Tibial nerve (tissue), 4 donors: Measurements from ENCODE around the gene FAM50B. TPM values are rescaled to one million over a fixed set of nuclear protein-coding genes. Genes with fewer than 3 reads are reported as not detected.
"Not testable (repeated sequence)": the region's sequence is repeated elsewhere in the genome, so short reads cannot be mapped to it uniquely, and the experiment has no call there.

Experiments
- DNase-seq, 2 donors: peaks; one replicate each; pipeline ENCODE4 v3.0.0-alpha.2; 2019; ENCODE audit warnings: low spot score in 2 of 2
- H3K27ac ChIP-seq, 4 donors: fragments of 200-600 bp; sonication (generic) in 3 of 4; one replicate each; pipeline ENCODE4 v1.5.1; 2017 to 2019; ENCODE audit warnings: mild to moderate bottlenecking in 1 of 4
- H3K27me3 ChIP-seq, 2 donors: fragments of 200-600 bp; sonication (generic) in 1 of 2; one replicate each; pipeline versions ENCODE4 v1.5.1 to v1.6.0; 2017 to 2019
- H3K36me3 ChIP-seq, 3 donors: fragments of 200-600 bp; sonication (generic); one replicate each; pipeline ENCODE4 v1.5.1; 2018 to 2019
- H3K4me1 ChIP-seq, 4 donors: fragments of 200-600 bp; sonication (generic) in 3 of 4; one replicate each; pipeline ENCODE4 v1.5.1; 2017 to 2019
- H3K4me3 ChIP-seq, 4 donors: fragments of 200-600 bp; sonication (generic) in 3 of 4; one replicate each; pipeline ENCODE4 v1.5.1; 2017 to 2019; ENCODE audit warnings: mild to moderate bottlenecking in 1 of 4, moderate library complexity in 1 of 4
- H3K9me3 ChIP-seq, 4 donors: fragments of 200-600 bp; sonication (generic) in 3 of 4; one replicate each; pipeline ENCODE4 v1.5.1; 2017 to 2019
- CTCF ChIP-seq, 5 experiments: fragments of 200-600 bp in 3 of 5; fragments of 450-650 bp in 2 of 5; sonication (generic) in 3 of 5; IDR thresholded peaks; one replicate each; pipeline ENCODE4 v1.5.1; 2016 to 2019; ENCODE audit warnings: antibody characterized with exemption in 5 of 5, mild to moderate bottlenecking in 3 of 5, moderate library complexity in 2 of 5
- EP300 ChIP-seq, 2 donors: sonication (generic); formaldehyde crosslinking; IDR thresholded peaks; one replicate each; pipeline ENCODE4 v1.6.1; 2017; ENCODE audit warnings: antibody characterized with exemption in 2 of 2, mild to moderate bottlenecking in 1 of 2
- POLR2A ChIP-seq, 2 donors: fragments of 450-650 bp; IDR thresholded peaks; one replicate each; pipeline ENCODE4 v1.6.1; 2017; ENCODE audit warnings: antibody characterized with exemption in 2 of 2, mild to moderate bottlenecking in 2 of 2, moderate library complexity in 2 of 2
- WGBS, 2 donors: methylation state at CpG; one replicate each; pipeline ENCODE4 v1.1.5; 2018; 5-methylcytosine and 5-hydroxymethylcytosine counted together
- total RNA-seq, 4 donors: library from RNA; depleted of rRNA; stranded (reverse); fragments of >200 nt; gene quantifications; one replicate each; pipeline ENCODE4 v1.1.0, GENCODE V29; 2016

The FAM50B gene
- total RNA-seq, 4 donors from 2014 or later, result 6.9 to 23.5 (median 16.1) TPM

- no peak overlapping the region for H3K4me3 ChIP-seq
- DNase-seq, result no peak
- peaks cover 0 to 20% (median 1%) of the 10 kb centered on the region in 4 donors for H3K9me3 ChIP-seq
- WGBS, 2 donors, result 81 to 86% methylated on average over 6 of the region's 6 CpGs
- H3K27me3 ChIP-seq, result no peaks in the 10 kb centered on the region
- H3K4me1 ChIP-seq, result no peaks in the 10 kb centered on the region
- H3K27ac ChIP-seq, result no peak overlapping the region
- no peaks in the 10 kb centered on the region for H3K36me3 ChIP-seq
- TF ChIP-seq EP300 (IDR thresholded peaks at IDR 0.05) (no peak), POLR2A (IDR thresholded peaks at IDR 0.05) (no peak), CTCF (IDR thresholded peaks at IDR 0.05) (no peak)
Observed at GRCh38 chr6:3856576-3856975, 7.4 kb downstream of the FAM50B start.

GRCh38 chr6:3857468-3858456, 8.6 kb downstream of the FAM50B start:
- Histone ChIP-seq H3K27ac (no peak overlapping the region), H3K4me3 (no peak overlapping the region), H3K4me1 (no peaks in the 10 kb centered on the region), H3K9me3 (peaks cover 0 to 23% (median 1%) of the 10 kb centered on the region in 4 donors), H3K27me3 (no peaks in the 10 kb centered on the region), H3K36me3 (no peaks in the 10 kb centered on the region)
- TF ChIP-seq CTCF (IDR thresholded peaks at IDR 0.05) (no peak), POLR2A (IDR thresholded peaks at IDR 0.05) (no peak), EP300 (IDR thresholded peaks at IDR 0.05) (no peak)
- DNase-seq, result no peak
- 88 to 92% methylated on average over 14 of the region's 14 CpGs for WGBS, 2 donors

- WGBS, 2 donors, result 80 to 85% methylated on average over 1 of the region's 1 CpG
- no peak for TF ChIP-seq POLR2A (IDR thresholded peaks at IDR 0.05)
- TF ChIP-seq EP300 (IDR thresholded peaks at IDR 0.05), result no peak
- no peak for TF ChIP-seq CTCF (IDR thresholded peaks at IDR 0.05)
- no peaks in the 10 kb centered on the region for H3K27me3 ChIP-seq
- peaks cover 0 to 23% (median 1%) of the 10 kb centered on the region in 4 donors for H3K9me3 ChIP-seq
- H3K27ac ChIP-seq, result no peak overlapping the region
- no peaks in the 10 kb centered on the region for H3K36me3 ChIP-seq
- no peak overlapping the region for H3K4me3 ChIP-seq
- DNase-seq, result no peak
- no peaks in the 10 kb centered on the region for H3K4me1 ChIP-seq
Observed at GRCh38 chr6:3859878-3860552, 10.8 kb downstream of the FAM50B start.

GRCh38 chr6:3861424-3861823, 12.3 kb downstream of the FAM50B start:
- peaks cover 0 to 27% (median 1%) of the 10 kb centered on the region in 4 donors for H3K9me3 ChIP-seq
- H3K4me1 ChIP-seq, result no peaks in the 10 kb centered on the region
- DNase-seq, result no peak
- H3K4me3 ChIP-seq, result no peak overlapping the region
- 75 to 77% methylated on average over 4 of the region's 4 CpGs for WGBS, 2 donors
- H3K27ac ChIP-seq, result no peak overlapping the region
- no peak for TF ChIP-seq EP300 (IDR thresholded peaks at IDR 0.05)
- no peak for TF ChIP-seq CTCF (IDR thresholded peaks at IDR 0.05)
- TF ChIP-seq POLR2A (IDR thresholded peaks at IDR 0.05), result no peak
- H3K36me3 ChIP-seq, result no peaks in the 10 kb centered on the region
- H3K27me3 ChIP-seq, result no peaks in the 10 kb centered on the region

GRCh38 chr6:3862038-3862437, 12.9 kb downstream of the FAM50B start:
- no peak for DNase-seq
- Histone ChIP-seq H3K4me1 (no peaks in the 10 kb centered on the region), H3K9me3 (peaks cover 0 to 27% (median 1%) of the 10 kb centered on the region in 4 donors), H3K27ac (no peak overlapping the region), H3K27me3 (no peaks in the 10 kb centered on the region), H3K36me3 (no peaks in the 10 kb centered on the region), H3K4me3 (no peak overlapping the region)
- 54 to 73% methylated on average over 3 of the region's 3 CpGs for WGBS, 2 donors
- TF ChIP-seq CTCF (IDR thresholded peaks at IDR 0.05) (no peak), EP300 (IDR thresholded peaks at IDR 0.05) (no peak), POLR2A (IDR thresholded peaks at IDR 0.05) (no peak)

- not testable (repeated sequence) for H3K4me1 ChIP-seq, DNase-seq
- WGBS, 2 donors, result 81 to 100% methylated on average over 3 to 4 of the region's 5 CpGs
Observed at GRCh38 chr6:3863322-3863721, 14.1 kb downstream of the FAM50B start.

More at GRCh38 chr6:3863322-3863721, 14.1 kb downstream of the FAM50B start:
- H3K27ac ChIP-seq, H3K36me3 ChIP-seq, H3K4me3 ChIP-seq, H3K27me3 ChIP-seq: not testable (repeated sequence)
- H3K9me3 ChIP-seq, result peaks cover 0 to 27% (median 1%) of the 10 kb centered on the region in 4 donors
